HG02840 (cell line): Measurements from ENCODE around the gene NFIB.
A peak's percentile ranks its signal among the peaks of the same experiment; 100 is the strongest.

ENCODE experiments used
- ATAC-seq: cut with Tn5 transposase; IDR thresholded peaks from one replicate; pipeline ENCODE4 v1.9.1; 2021; ENCODE audit warnings: mild to moderate bottlenecking, moderate library complexity, moderate number of reproducible peaks; ENCODE audit not compliant: unreplicated experiment, low FRiP score

NFIB gene

GRCh38 chr9:14345354-14346230 lies 31.7 kb upstream of the NFIB start:
- no peak for ATAC-seq

DNA sequence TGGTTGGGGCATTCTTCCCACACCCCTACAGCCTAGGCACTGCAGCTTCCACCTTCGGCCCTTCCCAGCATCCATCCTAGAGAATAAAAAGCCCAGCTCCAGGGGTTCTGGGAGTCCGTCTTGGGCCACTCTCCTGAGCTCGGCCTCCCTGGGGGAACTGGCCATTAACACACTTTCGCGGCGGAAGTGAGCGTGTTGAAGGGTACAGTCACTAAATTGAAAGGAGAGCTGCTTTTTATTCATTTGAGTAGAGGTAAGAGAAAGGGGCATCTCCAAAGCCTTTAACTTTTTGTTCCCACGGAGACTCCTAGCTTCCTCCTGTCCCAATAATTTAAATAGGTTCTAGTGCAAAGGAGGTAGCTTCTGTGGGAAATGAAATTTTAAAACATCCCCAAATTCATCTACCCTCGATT lies 31.0 kb upstream of the NFIB start:
- ATAC-seq, result no peak

- no peak for ATAC-seq
These were observed 30.1 kb upstream of the NFIB start for GRCh38 chr9:14344053-14344524.

DNA sequence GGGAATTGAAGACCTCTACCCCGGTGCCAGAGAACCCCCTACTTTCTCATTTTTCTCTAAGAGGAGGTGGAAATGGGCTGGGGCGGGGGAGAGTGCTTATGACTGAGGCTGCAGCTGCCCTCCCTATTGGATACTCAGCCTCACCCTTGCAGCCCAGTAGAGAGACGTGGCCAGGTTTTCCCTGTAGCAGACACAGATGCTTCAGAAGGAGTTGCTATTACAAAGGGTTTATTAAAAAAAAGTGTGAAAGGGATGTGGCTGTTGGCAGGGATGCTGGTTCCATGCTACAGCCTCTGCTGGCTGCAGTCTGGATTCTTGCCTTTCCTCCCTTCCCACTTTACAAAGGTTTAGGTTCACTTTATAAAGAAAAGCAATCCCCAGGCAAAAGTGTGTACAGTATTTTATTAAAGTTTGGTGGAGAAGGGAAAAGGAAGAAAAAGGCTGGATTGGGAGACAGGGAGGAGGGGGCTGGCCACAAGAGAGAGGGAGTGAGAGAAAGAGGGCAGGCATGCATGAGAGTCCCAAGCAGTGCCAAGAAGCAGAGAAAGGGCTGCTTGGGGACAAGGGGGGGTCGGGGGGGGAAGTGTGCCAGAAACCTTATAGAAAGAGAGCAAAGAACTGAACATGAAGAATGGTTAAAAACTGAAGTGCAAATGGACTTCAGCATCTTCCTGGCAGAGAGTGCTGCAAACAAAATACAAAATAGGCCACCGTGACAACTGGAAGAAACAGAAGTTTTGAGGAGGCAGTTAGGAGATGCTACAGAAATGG lies 29.5 kb upstream of the NFIB start:
- ATAC-seq, result no peak

- no peak for ATAC-seq
These were observed 28.8 kb upstream of the NFIB start for GRCh38 chr9:14342736-14343135.

GRCh38 chr9:14341437-14342122 lies 27.6 kb upstream of the NFIB start:
- ATAC-seq, result no peak

DNA sequence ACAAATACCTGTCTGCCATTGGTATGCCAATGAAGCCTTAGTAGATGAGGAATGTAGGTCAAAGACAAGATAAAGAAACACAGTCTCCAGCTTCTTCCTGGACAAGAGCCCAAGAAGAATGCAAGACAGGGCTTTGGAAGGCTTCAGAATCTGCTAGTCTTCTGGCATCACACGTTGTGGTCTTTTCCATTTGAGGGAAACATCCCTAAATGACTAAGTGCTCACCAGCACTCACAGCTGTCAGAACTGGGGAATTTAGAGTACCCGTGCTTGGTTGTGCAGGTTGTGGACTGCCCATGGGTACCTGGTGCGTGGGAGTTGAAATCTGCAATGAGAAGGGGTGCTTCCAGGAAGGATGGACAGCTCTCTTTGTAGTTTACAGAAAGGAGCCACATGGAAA lies 27.1 kb upstream of the NFIB start:
- ATAC-seq, result no peak

DNA sequence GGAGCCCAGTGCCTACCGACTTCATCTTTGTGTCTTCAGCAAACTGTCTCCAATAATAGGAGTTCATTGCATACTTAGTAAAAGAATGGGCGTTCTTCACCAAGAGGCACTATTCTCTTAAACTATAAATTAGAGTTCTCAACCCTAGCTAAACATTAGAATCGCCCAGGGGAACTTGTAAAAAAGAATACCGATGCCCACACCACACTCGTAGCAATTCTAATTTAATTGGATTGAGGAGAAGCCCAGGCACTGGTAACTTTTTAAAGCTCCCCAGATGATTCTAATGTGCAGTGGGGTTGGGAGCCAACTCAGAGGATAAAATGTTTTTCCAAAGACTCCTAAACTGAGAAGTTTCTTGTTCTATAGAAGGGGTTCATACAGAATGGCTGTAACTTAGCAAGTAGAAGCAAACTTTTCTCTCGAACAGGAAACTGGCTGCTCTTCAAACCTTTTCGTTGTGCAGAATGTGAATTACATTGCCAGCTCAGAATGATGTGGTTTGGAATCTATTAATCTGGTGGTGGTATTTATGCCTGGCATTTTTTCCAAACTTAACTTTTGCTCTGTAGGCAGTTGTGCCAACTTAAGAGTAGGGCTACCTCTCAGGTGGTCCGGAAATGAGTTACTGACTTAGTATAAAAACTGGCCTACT lies 26.4 kb upstream of the NFIB start:
- ATAC-seq, result no peak

DNA sequence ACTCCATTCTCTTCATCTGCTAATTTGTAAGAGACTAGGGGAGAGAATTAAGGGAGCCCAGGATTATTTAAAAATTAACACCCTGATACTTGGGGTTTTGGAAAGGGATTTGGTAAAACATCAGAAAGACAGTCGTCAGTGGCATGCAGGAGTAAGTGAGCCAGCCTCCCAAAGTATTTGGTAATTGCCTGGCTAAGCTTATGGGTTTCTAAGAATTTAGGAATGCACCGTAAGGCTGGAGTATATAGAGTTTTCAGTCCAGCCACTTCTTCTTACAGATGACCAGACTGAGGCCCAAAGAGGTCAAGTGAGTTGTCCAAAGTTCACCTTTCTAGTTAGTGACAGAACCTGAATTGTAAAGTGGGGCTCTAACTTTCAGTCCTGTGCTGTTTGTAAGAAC lies 25.8 kb upstream of the NFIB start:
- no peak for ATAC-seq

DNA sequence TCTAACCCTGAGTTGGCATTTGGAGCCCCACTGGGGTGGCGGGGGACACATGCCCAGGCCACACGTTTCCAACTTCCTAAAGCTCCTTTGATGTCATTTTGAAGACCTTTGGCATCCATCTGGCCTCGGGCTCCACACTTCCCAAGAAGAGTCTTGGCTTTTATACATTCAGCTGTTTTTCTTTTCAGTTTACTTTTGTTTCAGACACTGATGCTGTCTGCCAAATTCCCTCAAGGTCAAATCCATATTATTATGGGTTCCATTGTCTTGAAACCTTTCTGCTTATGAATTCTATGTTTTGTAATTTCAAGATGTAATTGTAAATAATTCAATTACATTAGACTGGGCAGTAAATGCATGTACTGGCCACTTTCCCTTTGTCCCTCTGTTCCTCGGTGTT lies 23.7 kb upstream of the NFIB start:
- ATAC-seq, result no peak

GRCh38 chr9:14336244-14336643 lies 22.3 kb upstream of the NFIB start:
- ATAC-seq, result no peak

- ATAC-seq, result no peak
These were observed 17.2 kb upstream of the NFIB start for GRCh38 chr9:14331120-14331519.

- ATAC-seq, result no peak
These were observed 13.1 kb upstream of the NFIB start for GRCh38 chr9:14327036-14327435.

- no peak for ATAC-seq
These were observed 12.4 kb upstream of the NFIB start for GRCh38 chr9:14326264-14326826.

DNA sequence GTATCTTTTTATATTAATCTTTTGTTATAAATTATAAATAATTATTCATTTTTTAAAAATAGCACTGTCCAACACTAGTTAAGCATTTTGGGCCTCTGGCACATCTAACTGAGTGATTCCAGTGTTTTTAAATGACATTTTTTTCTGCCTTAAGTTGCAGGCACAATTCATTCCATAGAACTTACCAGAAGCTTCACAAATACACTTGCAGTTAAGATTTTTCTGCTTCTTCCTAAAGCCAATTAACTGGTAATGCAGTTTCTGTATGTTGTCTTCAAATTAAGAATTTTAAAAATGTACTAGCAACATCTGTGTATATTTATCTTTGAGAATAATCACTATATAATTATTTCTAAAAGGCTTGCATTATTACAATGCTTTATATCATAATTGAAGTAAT lies 11.2 kb upstream of the NFIB start:
- no peak for ATAC-seq

- ATAC-seq, result no peak
These were observed 10.2 kb upstream of the NFIB start for GRCh38 chr9:14323985-14324650.

- no peak for ATAC-seq
These were observed 9.4 kb upstream of the NFIB start for GRCh38 chr9:14323083-14323971.

DNA sequence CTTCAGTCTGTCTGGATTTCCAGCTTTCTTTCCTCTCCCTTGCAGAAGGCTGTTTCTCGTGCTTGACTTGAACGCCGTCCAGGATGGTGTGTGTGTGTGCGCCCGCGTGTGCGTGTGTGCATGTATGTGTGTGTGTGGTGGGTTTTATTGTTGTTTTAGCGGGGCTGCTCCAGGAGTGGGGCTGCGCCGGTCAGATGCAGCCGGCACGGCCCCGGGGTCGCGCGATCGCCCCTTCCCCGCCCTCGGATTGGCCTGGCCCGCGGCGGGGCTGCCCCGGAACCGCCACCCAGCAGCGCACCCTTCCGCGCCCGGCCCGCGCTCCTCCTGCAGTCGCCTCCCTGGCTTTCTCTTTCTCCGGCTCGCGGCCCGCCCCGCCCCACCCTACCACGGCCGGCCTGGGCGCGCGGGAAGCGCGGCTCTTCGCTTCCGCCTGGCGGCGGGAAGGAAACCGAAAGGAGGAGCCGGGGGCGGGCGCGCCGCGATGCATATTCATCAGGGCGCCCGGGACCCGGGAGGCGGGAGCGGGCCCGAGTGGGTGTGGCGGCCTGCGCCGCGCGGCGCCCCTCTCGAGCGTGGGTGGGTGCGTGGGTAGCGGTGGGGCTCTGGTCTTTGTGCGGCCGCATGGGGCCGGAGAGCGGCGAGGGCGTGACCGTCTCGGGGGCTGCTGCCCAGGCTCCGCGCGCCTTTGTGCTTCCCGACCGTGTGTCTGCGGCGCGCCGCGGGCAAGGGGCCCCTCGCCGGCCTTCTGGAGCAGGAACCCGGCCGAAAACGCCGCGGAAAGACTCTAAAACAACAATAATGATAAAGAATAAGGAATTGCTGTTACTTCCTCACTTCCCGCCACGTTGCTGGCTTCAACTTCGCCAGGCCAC lies 8.5 kb upstream of the NFIB start:
- ATAC-seq, result peak; percentile 86
